Inferior parietal cortex (tissue), 1 donor: ENCODE results near the gene FNBP1L.
"Not testable (repeated sequence)": the region's sequence is repeated elsewhere in the genome, so short reads cannot be mapped to it uniquely, and the experiment has no call there.

Experiments
- DNase-seq: peaks from one replicate; pipeline ENCODE4 v3.0.0-alpha.2; 2016; ENCODE audit errors: extremely low spot score

FNBP1L gene

DNA sequence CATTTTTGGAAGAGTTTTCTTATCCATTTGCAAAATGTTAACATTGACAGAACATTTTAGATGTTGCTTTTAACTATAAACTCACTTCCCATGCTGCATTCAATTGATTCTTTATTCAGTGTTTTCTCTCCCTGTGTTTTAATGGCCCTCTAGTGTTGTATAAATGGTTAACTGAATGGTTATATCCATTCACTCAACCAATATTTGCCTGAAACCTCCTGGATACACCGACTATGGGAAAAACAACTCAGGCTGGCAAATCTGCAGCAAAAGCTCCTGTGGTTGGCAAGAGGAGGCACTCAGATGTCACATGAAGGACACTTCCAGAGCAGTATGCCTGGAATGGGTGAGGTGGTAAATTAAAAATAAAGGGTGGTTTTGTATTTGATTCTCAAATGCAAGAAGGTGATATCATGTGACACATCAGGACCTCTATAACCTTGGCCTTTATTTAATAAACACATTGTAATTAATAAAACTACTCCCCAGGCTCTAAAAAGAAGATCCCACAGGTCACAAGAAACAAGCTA is 126.1 kb downstream of the FNBP1L start:
- DNase-seq, result no peak

- no peak for DNase-seq
Observed at GRCh38 chr1:93574511-93574910, 126.6 kb downstream of the FNBP1L start.

DNA sequence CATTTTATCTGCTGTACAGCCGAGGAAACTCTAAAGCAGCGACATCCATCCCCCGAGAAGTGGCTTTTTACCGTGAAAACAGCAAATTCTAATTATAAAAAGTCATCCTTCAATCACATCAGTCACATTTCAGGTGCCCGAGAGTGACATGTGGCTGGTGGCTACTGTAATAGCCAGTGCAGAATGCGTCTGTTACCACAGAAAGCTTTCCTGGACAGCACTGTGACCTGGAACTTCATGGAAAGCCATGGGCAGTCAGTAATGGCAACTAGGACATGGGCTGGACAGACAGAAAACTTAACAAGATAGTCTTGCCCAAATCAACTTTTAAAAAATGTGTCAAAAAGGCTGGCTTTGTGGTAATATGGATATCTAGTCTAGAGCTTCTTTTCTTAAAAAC is 127.1 kb downstream of the FNBP1L start:
- no peak for DNase-seq

- no peak for DNase-seq
Observed at GRCh38 chr1:93575621-93576284, 127.8 kb downstream of the FNBP1L start.

DNA sequence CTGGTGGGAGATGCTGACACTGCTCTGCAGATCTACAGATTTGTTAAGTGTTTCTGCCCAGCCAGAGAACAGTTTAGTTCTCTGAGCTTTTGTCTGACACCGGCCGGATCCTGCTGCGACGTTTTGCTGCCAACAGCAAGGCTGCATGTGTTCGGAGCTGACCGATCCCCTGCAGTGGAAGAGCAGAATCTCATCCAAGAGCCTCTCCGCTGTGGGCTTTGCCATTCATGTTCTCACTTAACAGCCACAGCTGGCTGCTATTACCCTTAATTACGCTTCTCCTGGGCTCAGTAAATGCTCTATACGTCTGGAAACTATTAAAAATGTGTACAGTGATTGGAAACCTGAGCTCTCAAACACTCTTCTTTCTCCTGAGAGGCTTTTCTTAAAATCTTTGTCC is 128.4 kb downstream of the FNBP1L start:
- no peak for DNase-seq

- DNase-seq, result no peak
Observed at GRCh38 chr1:93576746-93577145, 128.8 kb downstream of the FNBP1L start.

GRCh38 chr1:93577536-93578432 is 129.9 kb downstream of the FNBP1L start:
- no peak for DNase-seq

DNA sequence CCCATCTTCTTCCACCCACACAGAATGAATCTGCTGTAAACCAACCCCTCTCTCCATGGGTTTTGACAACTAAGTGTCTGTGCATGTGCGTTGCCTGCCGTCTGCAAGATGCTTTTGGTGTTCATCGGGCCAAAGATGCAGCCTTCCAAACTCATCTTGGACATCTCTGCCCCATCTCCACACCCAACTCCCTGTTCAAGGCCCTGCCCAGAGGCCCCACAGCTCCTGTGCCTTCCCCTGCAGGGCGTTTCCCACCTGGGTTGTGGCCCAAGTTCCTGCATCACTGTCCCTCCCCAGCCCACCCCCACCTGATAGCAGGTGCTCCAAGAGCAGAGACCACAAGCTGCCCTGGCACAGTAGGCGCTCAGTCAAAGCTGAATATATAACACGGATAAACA is 130.5 kb downstream of the FNBP1L start:
- DNase-seq, result no peak

- DNase-seq, result no peak
Observed at GRCh38 chr1:93578911-93579825, 131.2 kb downstream of the FNBP1L start.

DNA sequence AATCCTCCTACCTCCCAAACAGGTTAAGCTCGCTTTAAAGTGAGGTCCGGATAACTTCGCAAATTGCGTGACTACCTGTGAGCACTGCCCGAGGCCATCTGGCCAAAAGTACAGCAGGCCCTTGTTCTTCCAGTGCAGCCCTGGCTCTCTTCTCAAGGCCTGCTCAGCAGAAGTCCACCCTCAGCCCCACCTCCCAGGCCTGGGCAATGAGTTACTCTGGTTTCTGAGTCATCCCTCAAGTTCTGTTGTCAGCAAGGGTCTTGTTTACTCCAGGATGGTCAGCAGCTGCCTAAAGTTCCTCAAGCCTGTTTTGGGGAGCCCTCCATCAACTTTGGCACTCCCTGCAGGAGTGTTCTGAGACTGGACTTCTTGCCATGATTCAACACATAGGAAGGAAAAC is 132.0 kb downstream of the FNBP1L start:
- DNase-seq, result no peak

DNA sequence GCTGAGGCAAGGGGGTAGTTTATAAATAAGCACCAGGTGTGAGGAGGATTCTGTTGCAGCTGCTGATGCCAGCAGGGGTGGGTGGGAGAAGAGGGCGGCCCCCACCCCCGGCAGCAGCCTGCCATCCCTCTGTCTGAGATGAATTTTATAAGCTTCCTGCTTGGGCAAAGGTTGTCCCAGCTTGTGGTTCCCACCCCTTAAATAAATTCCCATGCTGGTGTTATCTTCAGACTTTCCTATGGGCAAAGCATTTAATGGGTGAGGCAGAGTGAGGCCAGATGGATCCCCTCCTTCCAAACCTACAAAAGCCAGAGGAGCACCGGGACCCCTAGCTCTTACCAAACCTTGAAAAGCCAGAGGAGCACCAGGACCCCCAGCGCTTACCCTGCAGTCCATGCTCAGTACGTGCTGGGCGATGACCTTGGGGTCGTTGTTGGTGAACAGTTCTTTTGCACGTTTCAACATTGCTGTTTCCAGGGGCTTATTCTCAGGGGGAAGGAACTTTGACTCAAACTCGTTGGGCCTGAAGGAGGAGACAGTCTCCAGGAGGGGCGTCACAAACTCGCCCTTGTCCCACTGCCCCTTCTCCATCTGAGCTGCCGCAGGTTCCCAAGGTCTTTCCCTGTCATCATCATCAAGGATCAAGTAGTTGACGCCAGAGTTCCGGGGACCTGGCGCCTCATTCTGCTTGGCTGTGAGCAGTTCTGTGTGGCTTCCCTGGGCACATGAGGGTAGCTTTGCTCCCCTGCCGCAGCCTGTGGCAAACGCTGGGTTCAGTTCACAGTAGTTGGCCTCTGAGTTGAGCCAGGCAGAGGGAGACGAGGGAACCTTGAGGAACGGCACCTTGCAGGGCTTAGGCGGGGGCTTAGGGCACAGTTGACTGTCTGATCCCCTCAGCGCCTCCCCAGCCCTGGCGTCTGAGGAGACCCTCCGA is 134.3 kb downstream of the FNBP1L start:
- no peak for DNase-seq

- DNase-seq, result no peak
Observed at GRCh38 chr1:93584261-93585003, 136.5 kb downstream of the FNBP1L start.

- DNase-seq, result no peak
Observed at GRCh38 chr1:93585059-93585966, 137.4 kb downstream of the FNBP1L start.

GRCh38 chr1:93587354-93587753 is 139.4 kb downstream of the FNBP1L start:
- DNase-seq, result no peak

DNA sequence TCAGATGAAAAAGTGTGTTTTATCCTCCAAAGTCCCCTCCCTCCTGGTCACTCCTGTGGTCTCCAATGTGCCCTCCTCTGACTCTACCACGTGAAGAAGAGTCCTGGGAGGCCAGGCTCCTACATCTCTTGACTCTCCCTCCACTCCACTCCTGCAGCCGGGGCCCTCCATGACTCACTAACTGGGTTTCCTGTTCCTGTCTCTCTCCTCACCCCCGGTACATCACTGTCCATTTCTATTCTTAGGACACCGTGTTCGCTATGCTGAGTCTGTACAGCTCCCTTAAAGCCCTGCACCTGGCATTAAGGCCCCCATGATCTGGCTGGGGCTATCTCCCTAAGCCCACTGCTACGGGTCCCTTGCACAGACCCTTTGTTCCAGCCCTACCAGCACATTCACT is 140.3 kb downstream of the FNBP1L start:
- no peak for DNase-seq

- DNase-seq, result no peak
Observed at GRCh38 chr1:93588955-93589354, 141.0 kb downstream of the FNBP1L start.

GRCh38 chr1:93591291-93591675 is 143.4 kb downstream of the FNBP1L start:
- not testable (repeated sequence) for DNase-seq

DNA sequence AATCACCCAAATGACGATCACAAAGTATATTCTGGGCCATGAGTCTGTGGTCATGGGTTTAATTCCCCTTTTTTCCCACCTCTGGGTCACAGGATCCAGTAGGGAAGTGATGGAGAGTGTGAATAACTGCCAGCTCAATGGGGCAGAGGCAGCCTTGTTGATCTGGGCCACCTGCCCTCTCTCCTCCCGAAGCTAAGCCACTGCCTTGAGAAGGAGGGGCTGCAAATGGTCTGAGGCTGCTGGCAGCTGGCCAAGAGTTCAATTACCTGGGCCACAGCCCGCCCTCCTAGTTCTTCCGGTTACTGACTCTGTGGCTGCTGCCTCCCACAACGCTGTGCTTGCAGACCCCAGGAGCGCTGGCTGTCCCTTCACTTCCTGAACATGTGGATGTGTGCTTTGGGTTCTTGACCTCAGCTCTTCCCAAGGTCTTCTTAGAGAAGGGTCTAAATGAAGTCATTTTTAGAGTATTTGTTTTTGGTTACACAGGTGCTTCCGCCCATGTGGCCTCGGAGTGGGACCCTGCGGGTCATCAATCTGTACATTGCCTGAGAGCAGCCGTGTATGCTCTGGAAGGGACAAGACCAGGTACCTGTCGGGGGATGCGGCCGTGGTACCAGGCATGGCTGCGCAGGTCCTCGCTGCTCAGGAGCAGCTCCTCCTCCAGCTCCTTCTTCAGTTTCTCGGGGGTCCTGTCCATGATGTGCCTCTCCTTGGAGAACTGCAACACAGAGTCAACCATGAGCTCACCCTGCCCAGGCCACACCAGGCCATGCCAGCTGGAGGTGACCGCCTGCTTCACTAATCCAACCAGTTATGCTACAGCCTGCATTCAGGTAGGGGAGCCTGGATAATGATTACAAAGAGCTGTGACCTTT is 144.0 kb downstream of the FNBP1L start:
- DNase-seq, result no peak
